Activated naive CD8-positive, alpha-beta T cell (primary cell): ENCODE measurements around the gene CD9.

Experiments
- H3K27ac Mint-ChIP-seq: one replicate; pipeline ENCODE4 v1.8.0; 2021; ENCODE audit warnings: mixed read lengths
- H3K27me3 Mint-ChIP-seq: one replicate; pipeline ENCODE4 v1.8.0; 2021; ENCODE audit warnings: mixed read lengths
- H3K36me3 Mint-ChIP-seq: one replicate; pipeline ENCODE4 v1.8.0; 2021; ENCODE audit warnings: mixed read lengths
- H3K4me1 Mint-ChIP-seq: one replicate; pipeline ENCODE4 v1.8.0; 2021; ENCODE audit warnings: low read depth, mixed read lengths
- H3K4me3 Mint-ChIP-seq: one replicate; pipeline ENCODE4 v1.8.0; 2021; ENCODE audit warnings: mild to moderate bottlenecking, mixed read lengths
- H3K9me3 Mint-ChIP-seq: one replicate; pipeline ENCODE4 v1.8.0; 2021; ENCODE audit warnings: low read depth, mixed read lengths

Gene CD9

GRCh38 chr12:6262211-6262610 lies 62.0 kb downstream of the CD9 start:
- H3K9me3 Mint-ChIP-seq = peaks cover 4% of the 10 kb centered on the region

DNA sequence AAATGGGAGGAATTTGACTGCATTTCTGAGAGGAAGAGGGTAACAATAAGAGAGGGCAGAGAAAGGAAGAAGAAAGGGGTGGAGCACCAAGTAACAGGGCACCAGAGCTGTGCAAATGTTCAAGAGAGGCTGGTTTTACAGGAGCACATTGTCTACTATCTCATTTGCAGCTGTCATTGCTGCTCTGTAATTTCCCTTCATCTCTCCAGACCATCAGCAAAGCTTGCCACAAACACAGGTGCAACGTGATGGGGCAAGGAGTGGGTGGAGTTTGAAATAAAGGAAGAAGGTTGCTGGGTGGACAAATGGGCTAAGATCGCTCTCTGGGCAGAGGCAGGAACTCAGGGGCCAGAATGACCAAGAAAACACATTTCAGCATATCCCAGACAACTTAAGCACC lies 62.4 kb downstream of the CD9 start:
- Mint-ChIP-seq H3K27ac (no peak overlapping the region), H3K4me1 (peaks cover 7% of the 10 kb centered on the region), H3K9me3 (peaks cover 4% of the 10 kb centered on the region), H3K36me3 (no peaks in the 10 kb centered on the region), H3K27me3 (peaks cover 4% of the 10 kb centered on the region), H3K4me3 (no peak overlapping the region)

More at GRCh38 chr12:6262211-6262610, 62.0 kb downstream of the CD9 start:
- H3K4me3 Mint-ChIP-seq = no peak overlapping the region
- H3K27me3 Mint-ChIP-seq = peaks cover 4% of the 10 kb centered on the region
- peaks cover 6% of the 10 kb centered on the region for H3K4me1 Mint-ChIP-seq
- H3K36me3 Mint-ChIP-seq = no peaks in the 10 kb centered on the region
- H3K27ac Mint-ChIP-seq = no peak overlapping the region

DNA sequence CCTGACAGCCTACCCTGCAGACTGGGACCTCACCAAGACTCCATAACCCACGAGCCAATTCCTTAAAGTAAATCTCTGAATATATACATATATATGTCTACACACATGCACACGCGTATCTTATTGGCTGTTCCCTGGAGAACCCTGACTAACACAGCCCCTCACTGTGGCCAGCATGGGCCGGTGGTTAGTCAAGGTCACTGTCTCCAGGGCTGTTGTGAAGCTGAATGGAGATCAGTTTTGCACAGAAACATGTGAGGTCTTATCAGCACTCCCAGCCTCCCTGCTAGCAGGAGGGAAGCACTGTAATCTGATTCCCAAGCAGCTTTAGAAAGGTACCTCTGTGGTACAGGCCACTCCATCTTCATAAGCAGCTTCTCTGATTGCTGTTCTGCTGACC lies 63.7 kb downstream of the CD9 start:
- H3K9me3 Mint-ChIP-seq = no peaks in the 10 kb centered on the region

GRCh38 chr12:6264402-6265037 lies 64.3 kb downstream of the CD9 start:
- no peaks in the 10 kb centered on the region for H3K36me3 Mint-ChIP-seq
- no peaks in the 10 kb centered on the region for H3K9me3 Mint-ChIP-seq
- H3K4me3 Mint-ChIP-seq = no peak overlapping the region
- H3K27ac Mint-ChIP-seq = no peak overlapping the region
- peaks cover 7% of the 10 kb centered on the region for H3K4me1 Mint-ChIP-seq
- H3K27me3 Mint-ChIP-seq = peaks cover 4% of the 10 kb centered on the region

More for the DNA sequence above, 63.7 kb downstream of the CD9 start:
- H3K36me3 Mint-ChIP-seq = no peaks in the 10 kb centered on the region
- H3K27ac Mint-ChIP-seq = no peak overlapping the region
- H3K4me3 Mint-ChIP-seq = no peak overlapping the region
- H3K27me3 Mint-ChIP-seq = peaks cover 4% of the 10 kb centered on the region
- peaks cover 7% of the 10 kb centered on the region for H3K4me1 Mint-ChIP-seq

- peaks cover 7% of the 10 kb centered on the region for H3K4me1 Mint-ChIP-seq
- H3K36me3 Mint-ChIP-seq = no peaks in the 10 kb centered on the region
- H3K9me3 Mint-ChIP-seq = no peaks in the 10 kb centered on the region
- no peak overlapping the region for H3K27ac Mint-ChIP-seq
- H3K27me3 Mint-ChIP-seq = peaks cover 4% of the 10 kb centered on the region
- H3K4me3 Mint-ChIP-seq = no peak overlapping the region
These were observed 64.8 kb downstream of the CD9 start for GRCh38 chr12:6265038-6265405.

GRCh38 chr12:6266541-6266966 lies 66.4 kb downstream of the CD9 start:
- no peaks in the 10 kb centered on the region for H3K36me3 Mint-ChIP-seq
- H3K9me3 Mint-ChIP-seq = no peaks in the 10 kb centered on the region
- H3K27ac Mint-ChIP-seq = peak overlapping the region; percentile 81
- peaks cover 7% of the 10 kb centered on the region for H3K4me1 Mint-ChIP-seq
- H3K27me3 Mint-ChIP-seq = no peaks in the 10 kb centered on the region
- H3K4me3 Mint-ChIP-seq = no peak overlapping the region

DNA sequence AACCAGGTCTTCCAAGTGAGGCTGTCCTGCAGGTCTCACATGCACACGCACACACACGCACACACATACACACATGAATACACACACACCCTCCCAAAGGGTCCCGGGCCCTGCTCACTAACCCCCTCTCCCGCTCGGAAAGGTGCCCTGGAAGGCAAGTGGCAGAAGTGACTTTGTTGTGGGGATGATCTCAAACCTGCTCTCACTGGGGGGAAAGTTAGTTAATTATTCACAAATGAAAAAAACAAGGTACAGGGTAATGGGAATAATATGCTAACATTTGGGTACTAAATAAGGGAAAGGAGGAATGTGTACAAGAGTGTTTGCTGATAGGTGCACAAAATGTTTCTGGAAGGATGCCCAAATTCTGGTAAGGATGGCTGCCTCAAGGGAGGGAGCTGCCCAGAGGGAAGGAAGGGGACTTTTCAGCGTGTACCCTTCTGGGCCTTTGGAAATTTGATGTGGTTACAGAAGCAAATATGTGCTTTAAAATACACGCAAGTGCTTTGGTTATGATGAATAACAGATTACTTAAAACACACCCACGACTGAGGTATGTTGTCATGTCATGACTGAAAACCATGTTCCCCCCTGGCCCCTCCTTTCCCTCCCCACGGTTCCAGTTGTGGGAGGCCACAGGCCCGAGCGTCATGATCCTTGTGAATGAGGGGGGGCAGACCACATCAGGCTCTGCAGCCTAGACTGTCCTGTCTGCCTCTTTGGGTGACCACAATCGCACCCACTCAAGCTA lies 66.9 kb downstream of the CD9 start:
- no peaks in the 10 kb centered on the region for H3K27me3 Mint-ChIP-seq
- H3K27ac Mint-ChIP-seq = peak overlapping the region; percentile 81
- peaks cover 7% of the 10 kb centered on the region for H3K4me1 Mint-ChIP-seq
- H3K36me3 Mint-ChIP-seq = no peaks in the 10 kb centered on the region
- no peak overlapping the region for H3K4me3 Mint-ChIP-seq
- no peaks in the 10 kb centered on the region for H3K9me3 Mint-ChIP-seq

GRCh38 chr12:6268484-6269157 lies 68.4 kb downstream of the CD9 start:
- Mint-ChIP-seq H3K27ac (no peak overlapping the region), H3K36me3 (no peaks in the 10 kb centered on the region), H3K27me3 (peaks cover 2% of the 10 kb centered on the region), H3K4me3 (no peak overlapping the region), H3K9me3 (no peaks in the 10 kb centered on the region), H3K4me1 (peaks cover 6% of the 10 kb centered on the region)

DNA sequence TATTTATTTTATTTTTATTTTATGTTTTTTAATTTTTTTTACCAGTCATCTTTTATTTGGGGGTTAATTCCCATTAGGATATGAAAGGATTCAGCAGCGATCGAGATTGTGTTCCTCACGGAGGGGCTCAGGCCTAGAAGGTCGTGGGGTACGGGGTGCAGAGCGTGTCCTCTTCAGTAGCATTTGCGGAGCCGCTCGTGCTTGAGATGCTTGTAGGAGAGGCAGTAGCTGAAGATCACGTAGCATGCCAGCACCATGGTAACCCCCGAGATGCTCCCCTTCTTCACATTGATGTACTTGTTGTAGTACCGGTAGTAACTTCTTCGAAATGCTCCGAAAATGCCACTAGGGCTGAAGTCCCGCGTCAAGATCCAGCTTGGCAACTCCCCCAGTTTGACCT lies 69.8 kb downstream of the CD9 start:
- Mint-ChIP-seq H3K36me3 (no peaks in the 10 kb centered on the region), H3K4me1 (peaks cover 6% of the 10 kb centered on the region), H3K4me3 (no peak overlapping the region), H3K9me3 (no peaks in the 10 kb centered on the region), H3K27me3 (peaks cover 4% of the 10 kb centered on the region), H3K27ac (no peak overlapping the region)

- peaks cover 6% of the 10 kb centered on the region for H3K27me3 Mint-ChIP-seq
- no peaks in the 10 kb centered on the region for H3K9me3 Mint-ChIP-seq
- H3K4me3 Mint-ChIP-seq = no peak overlapping the region
- H3K4me1 Mint-ChIP-seq = peaks cover 6% of the 10 kb centered on the region
- H3K36me3 Mint-ChIP-seq = no peaks in the 10 kb centered on the region
- no peak overlapping the region for H3K27ac Mint-ChIP-seq
These were observed 71.1 kb downstream of the CD9 start for GRCh38 chr12:6271281-6271680.

DNA sequence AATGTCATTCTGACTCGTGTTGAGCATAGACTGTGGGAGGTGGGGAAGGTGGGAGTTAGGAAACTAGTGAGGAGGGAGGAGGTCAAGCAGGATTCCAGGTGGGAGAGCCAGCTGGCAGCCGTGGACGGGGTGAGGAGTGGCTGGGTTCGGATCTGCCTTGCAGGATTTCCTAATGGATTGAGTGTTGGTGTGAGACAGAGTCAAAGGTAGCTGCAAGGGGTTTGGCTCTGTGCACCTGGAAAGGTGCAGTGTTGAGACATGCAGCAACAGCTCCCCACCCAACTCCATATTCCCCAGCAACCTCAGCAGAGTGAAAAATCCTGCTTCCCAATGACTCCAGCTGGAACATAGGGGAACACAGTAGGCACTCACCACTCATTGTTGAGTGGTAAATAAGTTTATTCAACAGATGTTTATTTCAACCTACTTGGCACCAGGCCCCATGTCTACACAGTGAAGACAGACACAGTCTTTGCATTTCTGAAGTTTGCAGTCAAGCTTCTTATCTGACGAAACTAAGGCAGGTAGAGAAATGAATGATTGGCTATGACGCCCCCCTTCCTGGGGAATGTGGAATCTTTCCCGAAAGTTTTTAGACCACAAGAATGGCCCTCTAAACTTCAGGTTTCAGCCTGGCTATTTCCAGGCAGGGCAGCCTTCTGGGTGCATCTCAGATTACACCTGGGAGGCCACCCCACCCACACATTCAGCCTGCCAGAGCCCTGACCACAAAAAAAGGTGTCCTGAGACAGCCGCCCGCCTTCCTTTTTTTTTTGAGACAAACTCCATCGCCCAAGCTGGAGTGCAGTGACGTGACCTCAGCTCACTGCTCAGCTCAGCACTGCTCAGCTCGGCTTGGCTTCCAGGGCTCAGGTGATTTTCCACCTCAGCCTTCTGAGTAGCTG lies 72.4 kb downstream of the CD9 start:
- Mint-ChIP-seq H3K4me3 (no peak overlapping the region), H3K27me3 (peaks cover 6% of the 10 kb centered on the region), H3K27ac (no peak overlapping the region), H3K36me3 (no peaks in the 10 kb centered on the region), H3K4me1 (no peaks in the 10 kb centered on the region), H3K9me3 (no peaks in the 10 kb centered on the region)

- H3K4me1 Mint-ChIP-seq = peaks cover 5% of the 10 kb centered on the region
- H3K27ac Mint-ChIP-seq = no peak overlapping the region
- no peaks in the 10 kb centered on the region for H3K9me3 Mint-ChIP-seq
- H3K27me3 Mint-ChIP-seq = peaks cover 6% of the 10 kb centered on the region
- H3K36me3 Mint-ChIP-seq = no peaks in the 10 kb centered on the region
- no peak overlapping the region for H3K4me3 Mint-ChIP-seq
These were observed 73.0 kb downstream of the CD9 start for GRCh38 chr12:6273205-6273540.

DNA sequence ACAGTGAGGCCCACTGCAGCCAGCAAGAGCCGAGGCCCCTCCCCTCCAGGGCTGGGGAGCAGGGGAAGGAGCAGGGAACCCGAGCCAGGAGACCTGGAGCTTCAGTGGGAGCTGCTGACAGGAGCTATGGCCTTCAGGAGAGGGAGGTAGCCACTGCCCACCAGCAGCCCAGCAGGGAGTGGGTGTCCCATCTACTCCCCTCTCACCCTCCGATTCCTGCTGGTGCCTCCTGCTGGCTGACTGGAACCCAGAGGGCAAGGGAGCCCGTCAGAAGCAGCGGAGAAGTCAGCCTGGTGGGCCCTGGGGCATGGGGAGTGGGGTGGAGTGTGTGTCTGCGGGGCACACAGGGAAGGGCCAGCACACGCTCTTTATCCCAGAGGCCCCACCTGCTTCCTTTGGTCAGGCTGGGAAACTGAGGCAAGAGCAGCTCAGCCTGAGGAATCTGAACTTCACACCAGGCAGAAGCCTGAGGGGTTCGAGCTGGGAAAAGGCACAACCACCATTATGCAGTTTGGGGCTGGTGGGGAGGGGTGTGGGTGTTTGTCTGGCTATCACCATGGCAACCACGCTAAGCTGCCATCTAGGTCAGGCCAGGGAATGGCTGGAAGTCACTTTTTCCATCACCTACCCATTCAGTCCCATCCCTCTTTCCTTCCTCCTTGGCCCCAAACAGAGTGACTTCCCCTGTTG lies 73.5 kb downstream of the CD9 start:
- peaks cover 6% of the 10 kb centered on the region for H3K4me1 Mint-ChIP-seq
- peaks cover 6% of the 10 kb centered on the region for H3K27me3 Mint-ChIP-seq
- no peak overlapping the region for H3K4me3 Mint-ChIP-seq
- H3K27ac Mint-ChIP-seq = no peak overlapping the region
- H3K9me3 Mint-ChIP-seq = no peaks in the 10 kb centered on the region
- no peaks in the 10 kb centered on the region for H3K36me3 Mint-ChIP-seq
